ENCODE measurements around the gene IDS.
"Not testable (repeated sequence)": the region's sequence is repeated elsewhere in the genome, so short reads cannot be mapped to it uniquely, and the experiment has no call there.

The IDS gene

GRCh38 chrX:149526318-149527033, 21.4 kb upstream of the IDS start:
- DNase-seq (ENCODE audit: low read depth) = not testable (repeated sequence)

DNA sequence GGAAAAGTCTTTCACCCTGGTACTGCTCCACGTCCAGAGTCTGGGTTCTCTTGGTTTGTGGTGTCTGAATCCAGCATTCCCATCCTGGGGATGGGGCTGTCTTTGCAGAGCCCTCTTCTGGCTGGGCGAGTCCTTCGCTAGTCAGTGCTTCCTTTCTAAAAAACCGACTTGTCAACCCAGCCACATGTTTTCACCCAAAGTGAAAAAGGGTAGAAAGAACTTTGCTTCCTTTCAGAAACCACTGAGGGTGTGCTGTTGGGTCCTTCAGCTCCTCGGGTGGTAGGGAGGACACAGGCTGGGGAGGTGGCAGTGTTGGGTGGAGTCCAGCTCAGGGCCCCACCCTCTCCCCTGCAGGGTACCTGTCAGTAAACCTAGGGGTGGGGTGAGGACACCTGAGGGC, 20.8 kb upstream of the IDS start:
- not testable (repeated sequence) for DNase-seq (ENCODE audit: low read depth)

DNA sequence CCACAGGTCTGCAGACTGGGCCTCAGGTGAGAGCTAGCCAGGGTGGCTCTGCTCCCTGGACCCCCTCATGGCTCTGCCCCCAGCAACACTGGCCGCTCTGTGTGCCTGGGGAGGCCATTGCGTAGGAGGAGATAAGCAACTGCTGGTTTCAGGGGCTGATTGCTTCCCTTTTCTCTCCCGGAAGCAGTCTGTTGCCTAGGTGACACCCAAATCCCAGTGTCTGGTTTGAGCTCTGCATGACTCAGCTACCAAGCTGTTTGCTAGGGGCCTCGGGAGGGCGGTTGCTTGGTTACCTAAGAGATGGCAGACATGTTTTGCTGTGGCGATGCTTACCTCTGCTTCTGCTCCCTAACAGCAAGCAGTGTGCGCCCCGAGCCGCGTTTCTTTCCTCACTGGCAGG, 20.3 kb upstream of the IDS start:
- DNase-seq (ENCODE audit: low read depth) = not testable (repeated sequence)

GRCh38 chrX:149522916-149523315, 17.8 kb upstream of the IDS start:
- no peak for DNase-seq (ENCODE audit: low read depth)

DNA sequence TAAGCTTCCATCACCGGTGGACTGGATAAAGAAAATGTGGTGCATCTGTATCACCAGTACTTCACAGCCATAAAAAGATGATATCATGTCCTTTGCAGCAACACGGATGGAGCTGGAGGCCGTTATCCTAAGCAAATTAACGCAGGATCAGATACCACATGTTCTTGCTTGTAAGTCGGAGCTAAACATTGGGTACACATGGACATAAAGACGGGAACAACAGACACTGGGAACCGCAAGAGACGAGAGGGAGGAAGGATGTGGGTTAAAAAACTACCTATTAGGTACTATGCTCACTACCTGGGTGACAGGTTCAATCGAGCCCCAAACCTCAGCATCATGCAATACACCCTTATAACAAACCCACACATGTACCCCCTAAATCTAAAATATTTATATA, 16.3 kb upstream of the IDS start:
- no peak for DNase-seq (ENCODE audit: low read depth)

DNA sequence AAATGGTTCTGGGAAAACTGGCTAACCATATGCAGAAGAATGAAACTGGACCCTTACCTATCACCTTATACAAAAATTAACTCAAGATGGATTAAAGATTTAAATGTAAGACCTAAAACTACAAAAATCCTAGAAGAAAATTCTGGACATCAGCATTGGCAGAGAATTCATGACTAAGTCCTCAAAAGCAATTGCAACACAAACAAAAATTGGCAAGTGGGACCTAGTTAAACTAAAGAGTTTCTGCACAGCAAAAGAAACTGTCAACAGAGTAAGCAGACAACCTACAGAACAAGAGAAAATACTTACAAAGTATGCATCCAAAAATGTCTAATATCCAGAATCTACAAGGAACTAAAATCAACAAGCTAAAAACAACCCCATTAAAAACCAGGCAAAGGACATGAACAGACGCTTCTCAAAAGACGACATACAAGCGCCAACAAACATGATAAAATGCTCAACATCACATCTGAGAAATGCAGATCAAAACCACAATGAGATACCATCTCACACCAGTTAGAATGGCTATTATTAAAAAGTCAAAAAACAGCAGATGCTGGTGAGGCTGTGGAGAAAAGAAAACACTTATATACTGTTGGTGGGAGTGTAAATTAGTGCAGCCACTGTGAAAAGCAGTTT, 15.7 kb upstream of the IDS start:
- DNase-seq (ENCODE audit: low read depth) = not testable (repeated sequence)

DNA sequence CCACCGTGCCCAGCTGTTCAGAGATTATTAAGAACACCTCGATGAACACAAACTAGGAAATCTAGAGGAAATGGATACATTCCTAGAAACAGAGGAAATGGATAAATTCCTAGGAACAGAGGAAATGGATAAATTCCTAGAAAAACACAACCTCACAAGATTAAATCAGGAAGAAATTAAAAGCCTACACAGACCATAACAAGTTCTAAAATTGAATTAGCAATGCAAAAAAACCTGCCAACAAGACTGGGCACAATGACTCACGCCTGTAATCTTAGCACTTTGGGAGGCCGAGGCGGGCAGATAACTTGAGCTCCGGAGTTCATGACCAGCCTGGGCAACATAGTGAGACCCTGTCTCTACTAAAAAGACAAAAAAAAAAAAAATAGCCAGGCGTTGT, 13.1 kb upstream of the IDS start:
- no peak for DNase-seq (ENCODE audit: low read depth)

DNA sequence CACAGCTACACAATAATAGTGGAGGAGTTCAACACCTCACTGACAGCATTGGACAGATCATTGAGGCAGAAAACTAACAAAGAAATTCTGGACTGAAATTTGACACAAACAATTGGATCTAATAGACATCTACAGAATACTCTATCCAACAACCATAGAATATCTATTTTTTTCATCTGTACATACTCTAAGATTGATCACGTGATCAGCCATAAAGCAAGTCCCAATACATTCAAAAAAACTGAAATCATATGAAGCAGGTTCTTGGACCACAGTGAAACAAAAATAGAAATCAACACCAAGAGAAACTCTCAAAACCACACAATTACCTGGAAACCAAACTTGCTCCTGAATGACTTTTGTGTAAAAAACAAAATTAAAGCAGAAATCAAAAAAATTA, 12.2 kb upstream of the IDS start:
- DNase-seq (ENCODE audit: low read depth) = no peak

DNA sequence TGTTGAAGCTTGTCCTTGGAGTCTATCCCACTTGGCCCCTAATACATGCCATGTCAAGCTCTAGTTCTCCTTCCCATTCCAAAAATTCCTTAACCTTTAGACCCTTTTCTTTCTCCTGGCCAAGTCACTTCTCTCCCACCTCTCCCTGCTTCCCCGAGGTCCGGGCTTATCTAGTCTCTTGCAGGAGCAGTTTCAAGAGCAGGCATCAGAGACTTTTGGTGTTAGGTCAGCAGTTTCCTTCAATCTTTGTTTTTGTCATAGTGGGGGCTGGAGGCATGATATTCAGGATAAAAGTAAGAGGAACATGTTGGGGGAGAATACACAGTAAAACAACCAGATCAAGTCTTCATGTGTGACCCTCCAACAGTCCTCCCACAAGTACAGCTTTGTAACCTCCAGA, 11.5 kb upstream of the IDS start:
- DNase-seq (ENCODE audit: low read depth) = no peak

DNA sequence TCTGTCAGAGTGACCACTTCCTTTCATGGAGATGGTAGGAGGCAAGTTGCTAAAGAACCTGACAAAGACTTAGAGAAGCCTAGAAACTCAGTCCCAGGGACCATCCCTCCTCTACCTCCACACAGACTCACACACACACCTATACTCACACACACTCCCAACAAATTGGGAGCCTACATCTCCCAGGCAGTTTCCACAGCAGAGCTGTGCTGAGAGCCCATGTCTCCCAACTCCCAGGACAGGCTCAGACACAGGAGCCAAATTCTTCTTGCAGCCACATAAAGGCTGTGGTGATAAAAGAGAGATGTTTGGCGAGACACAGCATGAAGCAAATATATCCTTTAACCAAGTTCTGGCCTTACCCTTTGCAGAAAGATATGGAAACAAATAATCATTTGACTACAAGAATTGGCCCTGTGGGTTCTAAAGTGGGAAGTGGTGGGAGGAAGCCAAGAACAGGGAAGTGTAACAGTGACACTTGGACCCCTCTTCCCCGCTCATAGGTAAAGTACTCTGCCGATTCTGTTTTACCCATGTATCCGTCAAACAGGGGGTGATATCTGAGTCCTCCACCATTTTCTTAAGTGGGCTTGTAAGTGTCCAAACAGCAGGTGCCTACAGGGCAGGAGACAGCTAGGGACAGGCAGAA, 11.0 kb upstream of the IDS start:
- DNase-seq (ENCODE audit: low read depth) = no peak

GRCh38 chrX:149513825-149514428, 8.8 kb upstream of the IDS start:
- no peak for DNase-seq (ENCODE audit: low read depth)

DNA sequence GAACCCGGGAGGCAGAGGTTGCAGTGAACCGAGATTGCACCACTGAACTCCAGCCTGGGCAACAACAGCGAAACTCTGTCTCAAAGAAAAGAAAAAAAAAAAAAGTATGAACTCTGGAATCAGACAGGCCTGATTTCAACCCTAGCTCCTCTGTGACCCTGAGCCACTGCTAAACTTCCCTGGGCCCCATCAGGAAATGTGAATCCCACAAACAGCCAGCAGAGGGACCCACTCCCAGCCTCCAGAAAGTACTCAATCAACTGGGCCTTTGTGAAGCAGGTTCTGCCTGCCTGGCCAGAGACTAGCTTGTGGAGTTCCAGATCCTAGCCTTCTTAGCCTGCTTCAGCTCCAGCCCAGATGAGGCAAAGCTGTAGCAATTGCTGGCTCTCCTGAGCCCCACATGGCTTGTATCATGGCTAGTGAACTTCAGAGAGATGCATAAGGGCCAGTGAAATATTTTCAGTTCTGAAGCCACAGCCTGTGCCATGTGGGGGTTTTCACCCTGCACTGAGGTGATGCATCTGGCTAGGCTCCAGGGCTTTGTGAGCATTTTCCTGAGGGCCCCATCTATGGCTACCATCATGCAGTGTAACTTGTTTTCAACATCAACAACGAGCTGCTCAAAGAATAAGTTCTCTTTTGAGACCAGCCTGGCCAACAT, 7.2 kb upstream of the IDS start:
- no peak for DNase-seq (ENCODE audit: low read depth)

DNA sequence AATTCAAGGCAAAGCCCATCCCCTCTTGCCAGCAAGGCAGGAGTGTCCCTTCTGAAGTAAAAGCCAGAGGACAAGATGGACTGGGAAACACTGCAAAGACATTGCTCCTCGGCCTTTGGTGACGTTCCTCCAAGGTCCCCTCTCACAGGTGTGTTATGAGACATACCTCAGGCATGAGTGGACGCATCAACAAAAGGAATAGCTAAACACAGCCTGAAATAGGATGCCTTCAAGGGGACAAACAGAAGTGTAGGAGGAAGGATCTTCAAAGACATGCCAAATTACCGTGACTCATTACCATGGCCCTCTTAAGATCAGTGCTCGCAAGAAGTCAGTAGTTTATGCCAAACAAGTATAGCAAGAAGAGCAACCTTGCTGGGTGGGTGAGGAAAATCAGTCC, 6.0 kb upstream of the IDS start:
- no peak for DNase-seq (ENCODE audit: low read depth)

GRCh38 chrX:149510386-149510785, 5.3 kb upstream of the IDS start:
- no peak for DNase-seq (ENCODE audit: low read depth)

GRCh38 chrX:149508467-149508866, 3.4 kb upstream of the IDS start:
- no peak for DNase-seq (ENCODE audit: low read depth)

DNA sequence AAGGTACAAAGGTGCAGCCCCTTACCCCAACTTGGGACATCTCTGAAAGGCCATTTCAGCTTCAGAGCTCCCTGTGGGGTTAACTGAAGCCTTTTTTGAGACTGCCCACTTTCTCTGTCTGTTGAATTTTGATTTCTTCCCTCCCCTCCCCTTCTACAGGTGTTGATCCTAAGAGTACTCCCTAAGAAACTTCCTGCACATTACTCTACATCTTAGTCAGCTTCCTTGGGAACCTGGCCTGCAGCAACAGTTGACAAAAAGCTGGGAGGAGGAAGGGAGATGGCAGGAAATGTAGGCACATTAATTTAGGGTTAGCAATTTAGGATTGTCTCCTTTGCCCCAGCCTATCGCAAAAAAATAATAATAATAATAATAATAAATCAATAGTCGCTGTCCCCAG, 1.2 kb upstream of the IDS start:
- no peak for DNase-seq (ENCODE audit: low read depth)

- DNase-seq (ENCODE audit: low read depth) = no peak
These were observed 565 bp upstream of the IDS start for GRCh38 chrX:149505671-149506070.

GRCh38 chrX:149504226-149504914, 736 bp downstream of the IDS start:
- DNase-seq (ENCODE audit: low read depth) = no peak

GRCh38 chrX:149503446-149503845, 1.7 kb downstream of the IDS start:
- DNase-seq (ENCODE audit: low read depth) = not testable (repeated sequence)

- DNase-seq (ENCODE audit: low read depth) = not testable (repeated sequence)
These were observed 2.2 kb downstream of the IDS start for GRCh38 chrX:149502923-149503322.

GRCh38 chrX:149499766-149500165, 5.3 kb downstream of the IDS start:
- DNase-seq (ENCODE audit: low read depth) = no peak

DNA sequence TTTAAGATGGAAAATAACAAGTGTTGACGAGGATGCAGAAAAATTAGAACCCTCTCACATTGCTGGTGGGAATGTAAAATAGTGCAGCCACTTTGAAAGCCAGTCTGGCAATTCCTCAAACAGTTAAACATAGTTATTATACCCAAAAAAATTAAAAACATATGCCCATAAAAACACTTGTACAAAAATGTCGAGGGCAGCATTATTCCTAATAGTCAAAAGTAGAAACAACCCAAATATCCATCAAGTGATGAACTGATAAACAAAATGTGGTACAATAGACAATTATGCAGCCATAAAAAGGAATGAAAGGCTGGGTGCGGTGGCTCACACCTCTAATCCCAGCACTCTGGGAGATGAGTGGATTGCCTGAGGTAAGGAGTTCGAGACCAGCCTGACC, 6.3 kb downstream of the IDS start:
- no peak for DNase-seq (ENCODE audit: low read depth)
